Subcutaneous abdominal adipose tissue (tissue), 5 donors: ENCODE data around the gene FOXO3.

Experiments used
- H3K27ac ChIP-seq: one replicate; pipeline ENCODE4 v1.7.0; 2013; ENCODE audit warnings: low read depth, mild to moderate bottlenecking, inconsistent platforms, low read length, moderate library complexity
- H3K27me3 ChIP-seq, 5 donors: one replicate each; pipeline ENCODE4 v1.7.0; 2013; ENCODE audit warnings: low read length in 5 of 5, inconsistent platforms in 1 of 5; ENCODE audit not compliant: control insufficient read depth in 5 of 5, insufficient read depth in 4 of 5
- H3K36me3 ChIP-seq, 5 donors: one replicate each; pipeline ENCODE4 v1.7.0; 2013; ENCODE audit warnings: low read length in 5 of 5; ENCODE audit not compliant: control insufficient read depth in 5 of 5, insufficient read depth in 5 of 5
- H3K4me1 ChIP-seq, 5 donors: one replicate each; pipeline ENCODE4 v1.7.0; 2013; ENCODE audit warnings: low read length in 5 of 5, mild to moderate bottlenecking in 3 of 5, moderate library complexity in 1 of 5; ENCODE audit not compliant: control insufficient read depth in 5 of 5, insufficient read depth in 5 of 5
- H3K4me3 ChIP-seq, 5 donors: one replicate each; pipeline ENCODE4 v1.7.0; 2013; ENCODE audit warnings: low read length in 5 of 5, low read depth in 1 of 5
- H3K9ac ChIP-seq, 5 donors: one replicate each; pipeline ENCODE4 v1.7.0; 2013; ENCODE audit warnings: low read length in 5 of 5, mild to moderate bottlenecking in 4 of 5, moderate library complexity in 3 of 5
- H3K9me3 ChIP-seq, 5 donors: one replicate each; pipeline ENCODE4 v1.7.0; 2013; ENCODE audit warnings: low read length in 5 of 5; ENCODE audit not compliant: control insufficient read depth in 5 of 5
- donor health status: healthy.
- donor health status: healthy.
- donor health status: healthy.
- donor health status: healthy.
- donor health status: healthy.

FOXO3 gene

GRCh38 chr6:108714101-108714765, 153.5 kb downstream of the FOXO3 start:
- peaks cover 7 to 18% (median 14%) of the 10 kb centered on the region in 5 donors for H3K4me1 ChIP-seq
- H3K27me3 ChIP-seq = no peaks in the 10 kb centered on the region
- peak overlapping the region in 2 of 5 donors; percentile 1 to 4 for H3K9ac ChIP-seq
- no peak overlapping the region for H3K27ac ChIP-seq
- no peaks in the 10 kb centered on the region for H3K36me3 ChIP-seq
- H3K9me3 ChIP-seq = no peaks in the 10 kb centered on the region
- H3K4me3 ChIP-seq = peak overlapping the region in 3 of 5 donors; percentile 1 to 49 (median 3)

- Histone ChIP-seq H3K4me1 (peaks cover 7 to 18% (median 14%) of the 10 kb centered on the region in 5 donors), H3K27me3 (no peaks in the 10 kb centered on the region), H3K27ac (no peak overlapping the region), H3K9me3 (no peaks in the 10 kb centered on the region), H3K4me3 (no peak overlapping the region), H3K36me3 (no peaks in the 10 kb centered on the region), H3K9ac (no peak overlapping the region)
These were observed 154.2 kb downstream of the FOXO3 start for GRCh38 chr6:108714766-108715414.

- Histone ChIP-seq H3K9ac (no peak overlapping the region), H3K4me3 (no peak overlapping the region), H3K27ac (no peak overlapping the region)
These were observed 155.1 kb downstream of the FOXO3 start for GRCh38 chr6:108715832-108716231.

GRCh38 chr6:108716801-108717791, 156.4 kb downstream of the FOXO3 start:
- Histone ChIP-seq H3K4me3 (no peak overlapping the region), H3K27me3 (no peaks in the 10 kb centered on the region), H3K9me3 (no peaks in the 10 kb centered on the region), H3K9ac (no peak overlapping the region), H3K36me3 (no peaks in the 10 kb centered on the region), H3K27ac (no peak overlapping the region), H3K4me1 (peaks cover 7 to 18% (median 15%) of the 10 kb centered on the region in 5 donors)

More at GRCh38 chr6:108715832-108716231, 155.1 kb downstream of the FOXO3 start:
- H3K9me3 ChIP-seq = no peaks in the 10 kb centered on the region
- peaks cover 7 to 18% (median 13%) of the 10 kb centered on the region in 5 donors for H3K4me1 ChIP-seq
- no peaks in the 10 kb centered on the region for H3K36me3 ChIP-seq
- H3K27me3 ChIP-seq = no peaks in the 10 kb centered on the region

GRCh38 chr6:108719477-108719876, 158.8 kb downstream of the FOXO3 start:
- no peak overlapping the region for H3K9ac ChIP-seq
- no peaks in the 10 kb centered on the region for H3K27me3 ChIP-seq
- H3K36me3 ChIP-seq = no peaks in the 10 kb centered on the region
- peaks cover under 1 to 6% (median 4%) of the 10 kb centered on the region in 5 donors for H3K4me1 ChIP-seq
- no peak overlapping the region for H3K27ac ChIP-seq
- H3K9me3 ChIP-seq = peaks cover 0 to 6% (median 3%) of the 10 kb centered on the region in 5 donors
- no peak overlapping the region for H3K4me3 ChIP-seq

- H3K4me3 ChIP-seq = no peak overlapping the region
- no peak overlapping the region for H3K9ac ChIP-seq
- no peak overlapping the region for H3K27ac ChIP-seq
- no peaks in the 10 kb centered on the region for H3K36me3 ChIP-seq
- H3K27me3 ChIP-seq = no peaks in the 10 kb centered on the region
- H3K9me3 ChIP-seq = peaks cover 0 to 6% (median 3%) of the 10 kb centered on the region in 5 donors
- H3K4me1 ChIP-seq = peaks cover 0 to 3% (median 0%) of the 10 kb centered on the region in 5 donors
These were observed 160.1 kb downstream of the FOXO3 start for GRCh38 chr6:108720827-108721226.

- Histone ChIP-seq H3K4me1 (peaks cover 0 to 3% (median 0%) of the 10 kb centered on the region in 5 donors), H3K9me3 (peaks cover 0 to 6% (median 3%) of the 10 kb centered on the region in 5 donors), H3K9ac (no peak overlapping the region), H3K36me3 (no peaks in the 10 kb centered on the region), H3K27ac (no peak overlapping the region), H3K27me3 (no peaks in the 10 kb centered on the region), H3K4me3 (no peak overlapping the region)
These were observed 160.6 kb downstream of the FOXO3 start for GRCh38 chr6:108721286-108721685.

GRCh38 chr6:108723594-108723993, 162.9 kb downstream of the FOXO3 start:
- H3K27me3 ChIP-seq = no peaks in the 10 kb centered on the region
- peaks cover 0 to 3% (median 0%) of the 10 kb centered on the region in 5 donors for H3K4me1 ChIP-seq
- H3K27ac ChIP-seq = no peak overlapping the region
- H3K9me3 ChIP-seq = peaks cover 0 to 6% (median 3%) of the 10 kb centered on the region in 5 donors
- no peak overlapping the region for H3K4me3 ChIP-seq
- H3K36me3 ChIP-seq = no peaks in the 10 kb centered on the region
- no peak overlapping the region for H3K9ac ChIP-seq

- Histone ChIP-seq H3K4me1 (peaks cover 0 to 9% (median 4%) of the 10 kb centered on the region in 5 donors), H3K9me3 (peaks cover 0 to 6% (median 3%) of the 10 kb centered on the region in 5 donors), H3K9ac (no peak overlapping the region), H3K27ac (no peak overlapping the region), H3K4me3 (no peak overlapping the region), H3K27me3 (no peaks in the 10 kb centered on the region), H3K36me3 (no peaks in the 10 kb centered on the region)
These were observed 166.1 kb downstream of the FOXO3 start for GRCh38 chr6:108726726-108727339.
